ENCODE data around the gene CCR5AS.

DNA sequence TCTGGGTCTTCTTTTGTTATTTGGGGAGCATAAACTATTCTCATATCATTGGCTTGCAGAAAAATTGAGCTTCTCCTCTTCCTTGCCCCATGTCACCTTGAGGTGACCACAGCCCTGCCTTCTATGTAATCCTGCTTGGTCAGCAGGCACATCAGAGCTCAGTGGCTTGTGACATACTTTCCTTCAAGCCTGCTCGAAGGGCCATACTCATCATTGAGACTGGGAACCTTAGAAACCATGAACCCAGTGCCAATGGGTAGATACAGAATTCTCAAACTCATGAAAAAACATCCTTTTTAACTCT lies 56.7 kb downstream of the CCR5AS start:
- TF ChIP-seq, protein P1, sequence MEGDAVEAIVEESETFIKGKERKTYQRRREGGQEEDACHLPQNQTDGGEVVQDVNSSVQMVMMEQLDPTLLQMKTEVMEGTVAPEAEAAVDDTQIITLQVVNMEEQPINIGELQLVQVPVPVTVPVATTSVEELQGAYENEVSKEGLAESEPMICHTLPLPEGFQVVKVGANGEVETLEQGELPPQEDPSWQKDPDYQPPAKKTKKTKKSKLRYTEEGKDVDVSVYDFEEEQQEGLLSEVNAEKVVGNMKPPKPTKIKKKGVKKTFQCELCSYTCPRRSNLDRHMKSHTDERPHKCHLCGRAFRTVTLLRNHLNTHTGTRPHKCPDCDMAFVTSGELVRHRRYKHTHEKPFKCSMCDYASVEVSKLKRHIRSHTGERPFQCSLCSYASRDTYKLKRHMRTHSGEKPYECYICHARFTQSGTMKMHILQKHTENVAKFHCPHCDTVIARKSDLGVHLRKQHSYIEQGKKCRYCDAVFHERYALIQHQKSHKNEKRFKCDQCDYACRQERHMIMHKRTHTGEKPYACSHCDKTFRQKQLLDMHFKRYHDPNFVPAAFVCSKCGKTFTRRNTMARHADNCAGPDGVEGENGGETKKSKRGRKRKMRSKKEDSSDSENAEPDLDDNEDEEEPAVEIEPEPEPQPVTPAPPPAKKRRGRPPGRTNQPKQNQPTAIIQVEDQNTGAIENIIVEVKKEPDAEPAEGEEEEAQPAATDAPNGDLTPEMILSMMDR (IDR thresholded peaks at IDR 0.05) = no peak
- no peak for TF ChIP-seq POLR2A (IDR thresholded peaks at IDR 0.05)

Data from testis (tissue), 2 donors.